HG03571 (cell line): ENCODE measurements around the gene SND1.

Source experiments
- ATAC-seq: cut with Tn5 transposase; IDR thresholded peaks from one replicate; pipeline ENCODE4 v1.9.1; 2021; ENCODE audit not compliant: unreplicated experiment

The SND1 gene

DNA sequence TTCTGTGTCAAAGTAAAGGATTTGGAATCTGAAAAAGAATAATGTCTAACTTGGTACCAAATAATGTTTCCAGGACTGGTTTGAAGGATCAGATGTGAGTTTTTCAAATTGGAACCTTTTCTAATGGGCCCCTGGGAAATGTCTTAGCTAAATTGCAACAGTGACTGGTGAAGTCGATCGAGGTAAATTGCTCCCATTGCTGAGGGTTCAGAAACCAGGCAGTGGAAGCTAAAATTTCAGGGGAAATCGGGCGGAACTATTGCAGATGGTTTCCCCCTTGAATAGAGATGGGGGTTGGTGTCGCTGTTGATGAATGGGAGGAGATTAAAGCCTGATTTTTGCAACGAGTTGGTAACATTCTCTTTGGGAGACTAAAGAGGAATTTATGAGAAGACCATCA, 112.7 kb downstream of the SND1 start:
- ATAC-seq = no peak

DNA sequence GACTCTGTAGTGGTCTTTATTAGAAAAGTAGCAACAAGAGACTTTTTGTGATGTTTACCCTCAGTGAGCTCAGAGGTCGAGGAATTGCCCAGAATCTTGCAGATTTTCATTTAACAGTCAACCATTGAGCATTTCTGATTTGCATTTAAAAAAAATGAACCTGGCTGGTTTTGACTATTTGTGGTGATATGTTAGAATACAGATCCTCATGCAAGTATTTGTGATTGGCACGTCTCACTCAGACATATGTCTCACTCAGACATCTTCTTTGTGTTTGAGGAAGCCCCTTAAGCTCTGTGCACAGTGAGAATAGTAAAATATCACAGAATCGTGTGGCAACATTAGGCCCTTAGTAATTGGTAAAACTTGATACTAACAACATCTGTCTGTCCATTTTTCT, 113.2 kb downstream of the SND1 start:
- ATAC-seq = no peak

GRCh38 chr7:127766831-127767459, 115.0 kb downstream of the SND1 start:
- no peak for ATAC-seq

DNA sequence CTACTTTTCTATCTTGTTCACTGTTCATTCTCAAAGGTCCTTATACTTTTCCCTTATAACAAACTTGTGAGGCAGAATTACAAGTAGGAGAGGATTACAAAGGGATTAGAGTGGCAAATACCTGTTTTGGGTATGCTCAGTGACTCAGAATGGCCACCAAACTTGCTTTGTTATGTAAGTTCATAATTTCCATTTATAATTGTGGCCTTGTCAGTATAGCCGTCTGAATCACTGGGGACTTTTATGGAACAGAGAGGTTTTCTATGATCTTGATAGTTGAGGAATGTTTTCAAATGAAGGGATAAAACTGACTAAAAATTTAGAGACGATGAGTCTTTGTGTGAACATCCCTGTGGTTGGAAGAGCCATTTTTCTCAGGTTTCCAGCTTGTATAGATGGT, 116.2 kb downstream of the SND1 start:
- no peak for ATAC-seq

- ATAC-seq = no peak
Observed at GRCh38 chr7:127769137-127769536, 117.1 kb downstream of the SND1 start.

DNA sequence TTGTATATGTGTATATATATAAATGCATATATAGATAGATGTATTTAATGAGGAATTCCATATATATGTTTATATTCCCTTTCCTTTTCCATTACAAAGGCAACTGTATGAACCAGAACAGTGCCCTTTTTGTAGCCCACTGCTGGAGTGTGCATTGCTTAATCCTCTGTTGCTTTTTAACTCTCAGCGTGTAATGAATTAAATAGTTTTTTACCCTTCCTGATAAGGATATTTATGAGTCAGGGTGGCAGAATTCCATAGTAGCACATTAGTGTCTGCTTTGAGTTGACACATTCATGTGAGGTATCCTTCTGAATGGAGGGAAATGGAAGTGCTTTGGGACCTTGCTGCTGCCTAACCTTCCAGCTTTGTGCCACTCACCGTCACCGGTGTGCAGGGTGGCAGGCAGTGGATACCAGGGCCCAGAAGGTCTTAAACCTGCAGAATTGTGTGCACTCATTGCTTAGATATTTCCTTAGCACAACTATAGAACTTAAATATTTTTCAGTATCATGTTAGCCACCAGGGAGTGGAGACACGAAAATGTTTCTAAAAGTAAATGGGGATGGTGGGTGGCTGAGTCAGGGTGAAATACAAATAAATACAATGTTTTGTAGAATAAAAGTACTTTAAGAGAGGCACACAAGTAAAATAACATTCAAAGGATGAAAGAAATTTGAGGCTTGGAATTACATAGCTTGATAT, 117.9 kb downstream of the SND1 start:
- no peak for ATAC-seq

DNA sequence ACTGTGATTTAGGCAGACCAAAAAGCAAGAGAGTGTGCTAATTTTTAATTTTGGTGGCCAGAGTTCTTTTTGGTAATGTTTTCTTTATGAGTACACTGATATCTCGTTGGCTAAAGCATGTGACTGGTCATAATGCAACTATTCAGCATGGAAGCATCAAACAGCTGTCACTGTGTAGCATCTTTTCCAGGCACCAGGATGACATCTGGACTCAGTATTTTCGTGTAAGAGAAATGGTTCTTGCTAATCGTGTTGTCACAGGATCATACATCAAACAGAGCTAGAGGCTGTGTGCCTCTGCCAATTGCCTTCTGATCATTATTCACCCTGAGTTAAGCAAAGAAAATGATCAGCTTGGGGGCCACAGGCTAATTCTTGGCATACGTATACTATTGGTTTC, 118.9 kb downstream of the SND1 start:
- ATAC-seq = no peak

DNA sequence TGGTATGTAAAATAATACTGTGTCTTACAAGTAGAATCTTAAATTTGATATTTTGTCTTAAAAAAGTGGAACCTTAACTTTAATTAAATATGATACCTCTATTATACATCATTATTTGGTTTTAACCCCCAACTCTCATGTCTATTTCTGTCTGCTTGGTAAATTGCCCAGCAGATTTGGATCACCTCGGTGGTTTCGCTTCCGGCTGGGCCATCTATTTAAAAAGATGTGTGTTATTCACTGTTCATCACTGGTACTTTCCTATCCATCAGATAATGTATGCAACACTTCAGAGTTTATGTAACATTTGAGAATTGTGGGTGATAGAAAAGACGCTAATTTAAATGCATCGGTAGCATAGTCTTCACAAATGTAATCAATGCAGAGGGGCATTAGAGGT, 119.7 kb downstream of the SND1 start:
- ATAC-seq = no peak

GRCh38 chr7:127776776-127777386, 124.9 kb downstream of the SND1 start:
- ATAC-seq = no peak

GRCh38 chr7:127780489-127780888, 128.5 kb downstream of the SND1 start:
- ATAC-seq = no peak

DNA sequence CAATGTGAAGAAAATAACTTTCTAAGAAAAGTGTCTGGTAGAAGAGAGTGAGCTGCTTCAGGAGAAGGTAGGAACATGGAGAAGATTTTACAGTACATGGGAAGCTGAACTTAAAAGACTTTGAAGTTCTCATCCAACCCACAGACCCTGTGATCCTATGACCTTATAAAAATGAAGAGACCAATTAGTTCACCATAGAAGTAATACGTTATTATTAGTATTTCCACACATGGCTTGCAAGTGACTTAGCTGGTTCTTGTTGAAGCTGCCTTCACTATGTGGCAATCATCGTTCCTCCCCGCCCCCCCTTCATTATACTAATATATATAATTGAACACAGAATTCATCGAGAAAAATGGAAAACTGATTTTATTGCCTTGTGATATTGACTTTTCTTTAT, 129.1 kb downstream of the SND1 start:
- no peak for ATAC-seq

DNA sequence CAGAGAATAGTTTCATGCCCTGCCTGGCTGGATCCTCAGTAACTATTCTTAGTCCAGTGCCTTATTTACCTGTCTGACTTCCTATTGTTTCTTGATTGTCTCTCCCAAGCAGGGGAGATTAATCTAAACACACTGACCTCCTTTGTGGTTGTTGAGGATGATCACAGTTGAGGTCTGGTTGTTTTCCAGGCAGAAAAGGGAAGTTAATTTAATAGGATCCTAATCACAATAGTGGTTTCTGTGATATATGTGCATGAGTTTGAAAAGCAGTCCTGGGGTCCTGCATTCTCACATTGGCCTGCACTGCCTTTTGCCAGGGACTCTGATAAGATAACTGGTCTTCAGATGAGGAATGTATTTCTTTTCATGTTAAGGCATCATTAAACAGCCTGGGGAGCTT, 130.1 kb downstream of the SND1 start:
- ATAC-seq = no peak

GRCh38 chr7:127782654-127783559, 130.9 kb downstream of the SND1 start:
- ATAC-seq = peak; percentile 79

DNA sequence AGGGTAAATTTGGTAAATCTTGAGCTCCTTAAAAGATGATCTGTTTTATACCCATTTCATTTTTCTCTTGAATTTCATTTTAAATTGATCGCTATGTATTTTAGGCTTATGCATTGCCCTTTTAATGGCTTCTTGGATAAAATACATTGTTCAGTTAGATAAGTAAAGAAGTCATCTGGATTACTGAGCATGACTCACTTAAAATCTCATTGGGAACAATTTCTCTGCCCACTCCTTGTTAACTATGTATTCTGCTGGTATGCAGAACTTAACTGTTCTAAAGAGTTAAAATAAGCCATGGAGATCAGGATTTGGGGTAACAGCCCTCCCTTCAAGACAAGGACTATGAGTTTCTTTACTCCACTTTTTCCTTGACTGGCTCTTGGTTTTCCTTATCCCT, 134.2 kb downstream of the SND1 start:
- no peak for ATAC-seq

- no peak for ATAC-seq
Observed at GRCh38 chr7:127789031-127789430, 137.0 kb downstream of the SND1 start.

GRCh38 chr7:127791446-127792189, 139.6 kb downstream of the SND1 start:
- no peak for ATAC-seq

GRCh38 chr7:127792528-127793342, 140.7 kb downstream of the SND1 start:
- ATAC-seq = no peak

GRCh38 chr7:127793582-127793981, 141.6 kb downstream of the SND1 start:
- ATAC-seq = peak; percentile 51

GRCh38 chr7:127794136-127794535, 142.1 kb downstream of the SND1 start:
- no peak for ATAC-seq

- ATAC-seq = no peak
Observed at GRCh38 chr7:127794551-127794950, 142.6 kb downstream of the SND1 start.
